Measurements from ENCODE around the gene DNAJA3.
A peak's percentile ranks its signal among the peaks of the same experiment; 100 is the strongest.

The DNAJA3 gene

GRCh38 chr16:4403133-4403949 is 22.3 kb upstream of the DNAJA3 start:
- Histone ChIP-seq H3K9me3 (no peaks in the 10 kb centered on the region), H3K36me3 (peaks cover 7% of the 10 kb centered on the region; the same call in 1 of the 2 replicates), H3K4me1 (peaks cover 10% of the 10 kb centered on the region), H3K27me3 (no peaks in the 10 kb centered on the region), H3K4me3 (ENCODE audit: low read depth, low read length) (no peak overlapping the region)
- DNase-seq: no peak
- no peak for TF ChIP-seq CTCF (IDR thresholded peaks at IDR 0.05; ENCODE audit: low read depth, low read length)

- TF ChIP-seq CTCF (IDR thresholded peaks at IDR 0.05; ENCODE audit: low read depth, low read length): peak; percentile 93
- Histone ChIP-seq H3K36me3 (peaks cover 7% of the 10 kb centered on the region; the same call in 1 of the 2 replicates), H3K27me3 (no peaks in the 10 kb centered on the region), H3K4me1 (peaks cover 10% of the 10 kb centered on the region), H3K9me3 (no peaks in the 10 kb centered on the region), H3K4me3 (ENCODE audit: low read depth, low read length) (no peak overlapping the region)
- DNase-seq: peak; percentile 87
Observed at GRCh38 chr16:4404247-4404966, 21.3 kb upstream of the DNAJA3 start.

GRCh38 chr16:4404967-4405696 is 20.5 kb upstream of the DNAJA3 start:
- no peak for TF ChIP-seq CTCF (IDR thresholded peaks at IDR 0.05; ENCODE audit: low read depth, low read length)
- Histone ChIP-seq H3K4me1 (peaks cover 10% of the 10 kb centered on the region), H3K36me3 (peaks cover 7% of the 10 kb centered on the region; the same call in 1 of the 2 replicates)

GRCh38 chr16:4407543-4408322 is 17.9 kb upstream of the DNAJA3 start:
- H3K4me1 ChIP-seq: peaks cover 3% of the 10 kb centered on the region; the same call in 1 of the 2 replicates
- H3K9me3 ChIP-seq: no peaks in the 10 kb centered on the region
- H3K27me3 ChIP-seq: no peaks in the 10 kb centered on the region
- no peak for TF ChIP-seq CTCF (IDR thresholded peaks at IDR 0.05; ENCODE audit: low read depth, low read length)
- no peak for DNase-seq
- H3K4me3 ChIP-seq (ENCODE audit: low read depth, low read length): no peak overlapping the region
- peaks cover 7% of the 10 kb centered on the region; the same call in 1 of the 2 replicates for H3K36me3 ChIP-seq

More at GRCh38 chr16:4404967-4405696, 20.5 kb upstream of the DNAJA3 start:
- H3K4me3 ChIP-seq (ENCODE audit: low read depth, low read length): no peak overlapping the region
- H3K9me3 ChIP-seq: no peaks in the 10 kb centered on the region
- no peak for DNase-seq
- no peaks in the 10 kb centered on the region for H3K27me3 ChIP-seq

- Histone ChIP-seq H3K4me1 (peaks cover 3% of the 10 kb centered on the region; the same call in 1 of the 2 replicates), H3K4me3 (ENCODE audit: low read depth, low read length) (no peak overlapping the region), H3K27me3 (no peaks in the 10 kb centered on the region), H3K36me3 (peaks cover under 1% of the 10 kb centered on the region; the same call in 1 of the 2 replicates), H3K9me3 (no peaks in the 10 kb centered on the region)
- TF ChIP-seq CTCF (IDR thresholded peaks at IDR 0.05; ENCODE audit: low read depth, low read length): no peak
- no peak for DNase-seq
Observed at GRCh38 chr16:4408323-4408690, 17.4 kb upstream of the DNAJA3 start.

All from BE2C (cell line).